Breast epithelium (tissue), 3 donors: Measurements from ENCODE around the gene TMEM45A.

Experiments used
- POLR2A ChIP-seq: fragments of 450-650 bp; IDR thresholded peaks from one replicate; pipeline ENCODE4 v1.6.1; 2016; ENCODE audit warnings: antibody characterized with exemption, mild to moderate bottlenecking, moderate library complexity
- POLR2AphosphoS5 ChIP-seq, 3 donors: sonication (generic); formaldehyde crosslinking; IDR thresholded peaks; one replicate each; pipeline ENCODE4 v1.6.1; 2017; ENCODE audit warnings: antibody characterized with exemption in 3 of 3
- TF ChIP-seq, protein P1 (sequence below), 3 donors: fragments of 450-650 bp; IDR thresholded peaks; one replicate each; pipeline ENCODE4 v1.5.1; 2016 to 2017; ENCODE audit warnings: antibody characterized with exemption in 3 of 3, mild to moderate bottlenecking in 3 of 3, moderate library complexity in 3 of 3

DNA sequence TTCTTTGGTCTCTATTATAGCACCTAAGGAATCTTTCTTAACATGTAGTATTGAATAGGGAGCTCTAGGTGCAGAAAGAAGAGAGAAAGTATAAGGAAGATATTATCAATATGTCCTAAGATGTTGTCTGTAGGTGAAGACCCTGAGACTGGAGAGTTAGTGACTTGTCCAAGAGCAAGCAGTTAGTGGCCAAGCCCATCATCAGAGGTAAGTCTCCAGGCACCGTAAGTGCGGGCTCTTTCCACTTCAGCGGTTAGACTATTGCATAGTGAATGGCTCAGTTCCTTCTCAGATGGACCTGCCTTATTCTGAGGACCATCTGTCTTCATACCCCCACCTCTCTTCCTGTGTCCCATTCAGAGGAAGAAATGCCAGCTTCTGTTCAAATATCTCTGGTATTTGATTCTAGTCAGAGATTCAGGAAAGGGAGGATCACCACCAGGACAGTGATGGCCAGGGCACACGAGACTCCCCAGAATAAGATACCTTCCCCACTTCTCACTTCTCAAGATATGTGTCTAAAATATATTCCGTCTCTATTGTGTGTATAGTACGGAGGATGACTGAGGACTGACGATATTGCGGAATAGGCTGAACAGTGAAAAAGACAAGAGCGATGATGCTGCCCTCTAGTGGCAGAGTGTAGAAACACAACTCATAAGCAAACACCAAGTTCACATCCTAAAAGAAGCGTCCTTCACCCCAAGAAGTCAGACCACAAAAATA lies 97.9 kb downstream of the TMEM45A start:
- TF ChIP-seq POLR2A = no peak
- TF ChIP-seq, protein P1, sequence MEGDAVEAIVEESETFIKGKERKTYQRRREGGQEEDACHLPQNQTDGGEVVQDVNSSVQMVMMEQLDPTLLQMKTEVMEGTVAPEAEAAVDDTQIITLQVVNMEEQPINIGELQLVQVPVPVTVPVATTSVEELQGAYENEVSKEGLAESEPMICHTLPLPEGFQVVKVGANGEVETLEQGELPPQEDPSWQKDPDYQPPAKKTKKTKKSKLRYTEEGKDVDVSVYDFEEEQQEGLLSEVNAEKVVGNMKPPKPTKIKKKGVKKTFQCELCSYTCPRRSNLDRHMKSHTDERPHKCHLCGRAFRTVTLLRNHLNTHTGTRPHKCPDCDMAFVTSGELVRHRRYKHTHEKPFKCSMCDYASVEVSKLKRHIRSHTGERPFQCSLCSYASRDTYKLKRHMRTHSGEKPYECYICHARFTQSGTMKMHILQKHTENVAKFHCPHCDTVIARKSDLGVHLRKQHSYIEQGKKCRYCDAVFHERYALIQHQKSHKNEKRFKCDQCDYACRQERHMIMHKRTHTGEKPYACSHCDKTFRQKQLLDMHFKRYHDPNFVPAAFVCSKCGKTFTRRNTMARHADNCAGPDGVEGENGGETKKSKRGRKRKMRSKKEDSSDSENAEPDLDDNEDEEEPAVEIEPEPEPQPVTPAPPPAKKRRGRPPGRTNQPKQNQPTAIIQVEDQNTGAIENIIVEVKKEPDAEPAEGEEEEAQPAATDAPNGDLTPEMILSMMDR (IDR thresholded peaks at IDR 0.05) = peak; percentile 86 to 93 (median 89)
- TF ChIP-seq POLR2AphosphoS5 (IDR thresholded peaks at IDR 0.05) = no peak
